Tracheal epithelial cell (primary cell): ENCODE results near the gene TMEM116. TPM values are rescaled to one million over a fixed set of nuclear protein-coding genes. Genes with fewer than 3 reads are reported as not detected.

ENCODE experiments used
- total RNA-seq: library from RNA; depleted of rRNA; stranded (reverse); fragments of >200 nt; gene quantifications from 2 replicates; pipeline ENCODE4 v1.2.1, GENCODE V29; 2014

Gene TMEM116
- 9.4 and 14.9 TPM in 2 replicates for total RNA-seq

DNA sequence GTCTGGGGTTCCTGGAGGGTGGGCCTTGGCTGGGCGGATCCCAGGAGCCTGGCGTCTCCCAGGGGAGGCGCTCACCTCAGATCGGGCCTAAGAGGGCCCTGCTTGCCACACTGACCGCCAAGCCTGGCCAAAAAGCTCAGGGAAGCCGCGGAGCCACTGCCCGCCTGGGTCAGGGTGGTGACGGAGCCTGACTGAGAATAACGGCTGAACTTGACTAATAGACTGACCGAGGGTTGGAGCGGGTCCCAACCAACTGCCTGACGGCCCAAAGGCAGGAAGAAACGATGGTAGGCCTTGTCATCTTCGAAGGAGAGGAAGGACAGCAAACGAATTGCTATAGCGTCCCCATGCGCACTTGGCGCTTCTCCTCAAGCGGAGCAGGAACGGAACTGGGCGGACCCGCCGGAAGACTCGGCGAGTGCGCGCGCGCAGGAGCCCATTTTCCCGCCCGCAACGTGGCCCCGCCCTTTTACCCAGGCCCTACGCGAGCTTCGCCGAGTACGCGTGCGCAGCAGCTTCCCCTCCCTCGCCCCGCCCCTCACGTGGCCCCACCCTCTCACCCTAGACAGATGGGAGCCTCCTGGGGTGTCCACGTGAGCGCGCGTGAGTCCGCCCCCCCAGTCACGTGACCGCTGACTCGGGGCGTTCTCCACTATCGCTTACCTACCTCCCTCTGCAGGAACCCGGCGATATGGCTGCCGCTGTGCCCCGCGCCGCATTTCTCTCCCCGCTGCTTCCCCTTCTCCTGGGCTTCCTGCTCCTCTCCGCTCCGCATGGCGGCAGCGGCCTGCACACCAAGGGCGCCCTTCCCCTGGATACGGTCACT is at the start of gene TMEM116, which contains the start of gene ERP29:
TSS of gene TMEM116 (minus strand) at position 391 of the 826 bp plus-strand sequence. CDS start 7,895 bp downstream, outside the sequence.
TSS of gene ERP29 (plus strand) at position 652 of the 826 bp plus-strand sequence. CDS start at position 692, 40 bp downstream.

Other genes with a start within 250 kb of the TMEM116 start
- gene ALDH2, start 246.2 kb downstream of the TMEM116 start, total RNA-seq: 36.4 and 45.4 TPM in 2 replicates
- gene MAPKAPK5, start 170.9 kb downstream of the TMEM116 start, total RNA-seq: 43.6 and 49.9 TPM in 2 replicates
- gene ERP29, start 261 bp upstream of the TMEM116 start, total RNA-seq: 76.6 and 88.9 TPM in 2 replicates
- gene NAA25, start 95.6 kb upstream of the TMEM116 start, total RNA-seq: 19.3 and 30.1 TPM in 2 replicates
- gene TRAFD1, start 112.4 kb upstream of the TMEM116 start, total RNA-seq: 28.8 and 31.1 TPM in 2 replicates